ENCODE measurements around the gene RPAP3. TPM values are rescaled to one million over a fixed set of nuclear protein-coding genes. Genes with fewer than 3 reads are reported as not detected.
"Not testable (repeated sequence)": the region's sequence is repeated elsewhere in the genome, so short reads cannot be mapped to it uniquely, and the experiment has no call there.

The RPAP3 gene
- total RNA-seq, 1 donor from 2014 or later: 24.2 TPM

GRCh38 chr12:47651368-47652254, 54.2 kb downstream of the RPAP3 start:
- no peaks in the 10 kb centered on the region for H3K36me3 ChIP-seq
- H3K4me1 ChIP-seq: peaks cover 28% of the 10 kb centered on the region
- H3K9me3 ChIP-seq (replicated peaks): no peaks in the 10 kb centered on the region
- DNase-seq: peak; percentile 31
- TF ChIP-seq, protein P1, sequence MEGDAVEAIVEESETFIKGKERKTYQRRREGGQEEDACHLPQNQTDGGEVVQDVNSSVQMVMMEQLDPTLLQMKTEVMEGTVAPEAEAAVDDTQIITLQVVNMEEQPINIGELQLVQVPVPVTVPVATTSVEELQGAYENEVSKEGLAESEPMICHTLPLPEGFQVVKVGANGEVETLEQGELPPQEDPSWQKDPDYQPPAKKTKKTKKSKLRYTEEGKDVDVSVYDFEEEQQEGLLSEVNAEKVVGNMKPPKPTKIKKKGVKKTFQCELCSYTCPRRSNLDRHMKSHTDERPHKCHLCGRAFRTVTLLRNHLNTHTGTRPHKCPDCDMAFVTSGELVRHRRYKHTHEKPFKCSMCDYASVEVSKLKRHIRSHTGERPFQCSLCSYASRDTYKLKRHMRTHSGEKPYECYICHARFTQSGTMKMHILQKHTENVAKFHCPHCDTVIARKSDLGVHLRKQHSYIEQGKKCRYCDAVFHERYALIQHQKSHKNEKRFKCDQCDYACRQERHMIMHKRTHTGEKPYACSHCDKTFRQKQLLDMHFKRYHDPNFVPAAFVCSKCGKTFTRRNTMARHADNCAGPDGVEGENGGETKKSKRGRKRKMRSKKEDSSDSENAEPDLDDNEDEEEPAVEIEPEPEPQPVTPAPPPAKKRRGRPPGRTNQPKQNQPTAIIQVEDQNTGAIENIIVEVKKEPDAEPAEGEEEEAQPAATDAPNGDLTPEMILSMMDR (IDR thresholded peaks at IDR 0.05; ENCODE audit: borderline replicate concordance): peak; percentile 87
- no peaks in the 10 kb centered on the region for H3K27me3 ChIP-seq (ENCODE audit: low read depth)
- H3K27ac ChIP-seq (replicated peaks): peak overlapping the region; percentile 36
- H3K4me3 ChIP-seq: peak overlapping the region; percentile 38
- intact Hi-C loops (cut with micrococcal nuclease): no loop called here

DNA sequence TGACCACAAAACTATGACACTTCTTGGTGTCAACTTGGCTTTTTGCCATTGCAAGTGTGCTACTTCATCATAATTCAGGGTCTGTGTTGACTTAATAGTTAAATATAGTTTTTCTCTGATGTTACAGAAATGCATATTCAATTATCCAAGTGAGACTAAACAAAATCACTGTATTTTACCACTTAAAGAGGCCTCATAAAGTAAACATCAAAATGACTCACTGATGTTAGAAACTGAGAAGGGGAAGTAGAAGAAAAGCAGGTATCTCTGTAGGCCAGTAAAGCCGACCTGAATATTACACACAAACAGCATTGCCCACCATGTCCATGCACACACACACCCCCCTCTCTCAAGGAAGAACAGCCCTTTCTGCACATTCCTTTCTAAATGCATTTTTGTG, 55.4 kb downstream of the RPAP3 start:
- TF ChIP-seq, protein P1 (IDR thresholded peaks at IDR 0.05; ENCODE audit: borderline replicate concordance): no peak
- H3K27ac ChIP-seq (replicated peaks): no peak overlapping the region
- H3K9me3 ChIP-seq (replicated peaks): no peaks in the 10 kb centered on the region
- H3K27me3 ChIP-seq (ENCODE audit: low read depth): no peaks in the 10 kb centered on the region
- no peak for DNase-seq
- no peaks in the 10 kb centered on the region for H3K36me3 ChIP-seq
- peaks cover 28% of the 10 kb centered on the region for H3K4me1 ChIP-seq
- intact Hi-C loops (cut with micrococcal nuclease): no loop called here
- no peak overlapping the region for H3K4me3 ChIP-seq

GRCh38 chr12:47649381-47649780, 56.4 kb downstream of the RPAP3 start:
- no peaks in the 10 kb centered on the region for H3K36me3 ChIP-seq
- intact Hi-C loops (cut with micrococcal nuclease): no loop called here
- TF ChIP-seq, protein P1 (IDR thresholded peaks at IDR 0.05; ENCODE audit: borderline replicate concordance): no peak
- H3K27me3 ChIP-seq (ENCODE audit: low read depth): no peaks in the 10 kb centered on the region
- H3K4me1 ChIP-seq: peaks cover 28% of the 10 kb centered on the region
- H3K27ac ChIP-seq (replicated peaks): no peak overlapping the region
- H3K9me3 ChIP-seq (replicated peaks): peaks cover 4% of the 10 kb centered on the region
- no peak overlapping the region for H3K4me3 ChIP-seq
- DNase-seq: no peak

- Histone ChIP-seq H3K4me3 (no peak overlapping the region), H3K4me1 (peaks cover 28% of the 10 kb centered on the region), H3K9me3 (replicated peaks) (peaks cover 17% of the 10 kb centered on the region), H3K36me3 (peaks cover 6% of the 10 kb centered on the region), H3K27ac (replicated peaks) (no peak overlapping the region), H3K27me3 (ENCODE audit: low read depth) (no peaks in the 10 kb centered on the region)
- TF ChIP-seq, protein P1 (IDR thresholded peaks at IDR 0.05; ENCODE audit: borderline replicate concordance): no peak
- intact Hi-C loops (cut with micrococcal nuclease): no loop called here
- DNase-seq: no peak
These were observed 57.7 kb downstream of the RPAP3 start for GRCh38 chr12:47648056-47648579.

- H3K4me3 ChIP-seq; intact Hi-C loops (cut with micrococcal nuclease); DNase-seq; H3K27me3 ChIP-seq (ENCODE audit: low read depth); H3K27ac ChIP-seq (replicated peaks); H3K4me1 ChIP-seq: not testable (repeated sequence)
- H3K36me3 ChIP-seq: peaks cover 14% of the 10 kb centered on the region
- H3K9me3 ChIP-seq (replicated peaks): peaks cover 59% of the 10 kb centered on the region
These were observed 63.5 kb downstream of the RPAP3 start for GRCh38 chr12:47642310-47642709.
